CD4-positive, alpha-beta T cell treated with Interferon alpha-2 for 1 hour (primary cell): Measurements from ENCODE around the gene CKS1B.

Experiments
- DNase-seq, 2 donors: peaks; one replicate each; pipeline ENCODE4 v3.0.0-alpha.2; 2020 to 2022

The CKS1B gene

GRCh38 chr1:155003227-155003765 lies 28.8 kb downstream of the CKS1B start:
- DNase-seq = no peak

GRCh38 chr1:155003766-155004351 lies 29.4 kb downstream of the CKS1B start:
- no peak for DNase-seq

- no peak for DNase-seq
These were observed 30.0 kb downstream of the CKS1B start for GRCh38 chr1:155004352-155005075.

GRCh38 chr1:155005076-155006011 lies 30.9 kb downstream of the CKS1B start:
- peak; percentile 45 to 58 for DNase-seq

- peak; percentile 49 to 68 for DNase-seq
These were observed 32.2 kb downstream of the CKS1B start for GRCh38 chr1:155006601-155007101.

- DNase-seq = no peak
These were observed 32.9 kb downstream of the CKS1B start for GRCh38 chr1:155007251-155007828.

GRCh38 chr1:155008015-155008941 lies 33.8 kb downstream of the CKS1B start:
- DNase-seq = peak in 1 of 2 donors; percentile 35

- peak in 1 of 2 donors; percentile 19 for DNase-seq
These were observed 34.8 kb downstream of the CKS1B start for GRCh38 chr1:155009221-155009711.

GRCh38 chr1:155009742-155010141 lies 35.3 kb downstream of the CKS1B start:
- no peak for DNase-seq

GRCh38 chr1:155010211-155010918 lies 35.9 kb downstream of the CKS1B start:
- peak in 1 of 2 donors; percentile 46 for DNase-seq

- no peak for DNase-seq
These were observed 36.5 kb downstream of the CKS1B start for GRCh38 chr1:155011004-155011416.

GRCh38 chr1:155011437-155012025 lies 37.0 kb downstream of the CKS1B start:
- DNase-seq = no peak

- peak; percentile 46 to 47 for DNase-seq
These were observed 37.6 kb downstream of the CKS1B start for GRCh38 chr1:155012026-155012546.

GRCh38 chr1:155012776-155013602 lies 38.5 kb downstream of the CKS1B start:
- DNase-seq = no peak

- DNase-seq = peak in 1 of 2 donors; percentile 53
These were observed 39.2 kb downstream of the CKS1B start for GRCh38 chr1:155013632-155014031.

GRCh38 chr1:155014709-155015508 lies 40.4 kb downstream of the CKS1B start:
- no peak for DNase-seq

- DNase-seq = no peak
These were observed 41.2 kb downstream of the CKS1B start for GRCh38 chr1:155015527-155016230.
